Left ventricle myocardium inferior (tissue), 1 donor: Measurements from ENCODE around the gene AMHR2. TPM values are rescaled to one million over a fixed set of nuclear protein-coding genes. Genes with fewer than 3 reads are reported as not detected.

ENCODE experiments used
- DNase-seq: peaks from one replicate; pipeline ENCODE4 v3.0.0-alpha.2; 2020
- H3K27ac ChIP-seq: fragments of 200-600 bp; replicated peaks from 2 replicates; pipeline ENCODE4 v1.8.0; 2021
- H3K27me3 ChIP-seq: fragments of 200-600 bp; 2 replicates; pipeline ENCODE4 v1.8.0; 2021; ENCODE audit warnings: low read depth
- H3K36me3 ChIP-seq: fragments of 200-600 bp; 2 replicates; pipeline ENCODE4 v1.8.0; 2021
- H3K4me1 ChIP-seq: fragments of 200-600 bp; 2 replicates; pipeline ENCODE4 v1.8.0; 2021
- H3K4me3 ChIP-seq: fragments of 200-600 bp; 2 replicates; pipeline ENCODE4 v1.8.0; 2021; ENCODE audit warnings: mild to moderate bottlenecking, moderate library complexity
- H3K9me3 ChIP-seq: fragments of 200-600 bp; replicated peaks from 2 replicates; pipeline ENCODE4 v1.8.0; 2021
- intact Hi-C: fragments of 100-400 bp; cut with micrococcal nuclease; formaldehyde crosslinking; loops from one replicate; pipeline ENCODE4 v1.11.0; 2022
- total RNA-seq: library from RNA; stranded (reverse); fragmentation: NEBNext Ultra II Directional; extraction: Animal tissue kit (Norgen Biotek cat#: 25700); gene quantifications from one replicate; pipeline ENCODE4 v1.2.1, GENCODE V29; 2021
- TF ChIP-seq, protein P1 (sequence below): fragments of 200-600 bp; IDR thresholded peaks from 2 replicates; pipeline ENCODE4 v1.8.0; 2021; ENCODE audit warnings: antibody characterized with exemption, mild to moderate bottlenecking, borderline replicate concordance
- donor health status: DM: no; HTN: yes; CAD: no; lungs with severe emphysema.

The AMHR2 gene
- total RNA-seq, 1 donor from 2014 or later = 0.36 TPM

DNA sequence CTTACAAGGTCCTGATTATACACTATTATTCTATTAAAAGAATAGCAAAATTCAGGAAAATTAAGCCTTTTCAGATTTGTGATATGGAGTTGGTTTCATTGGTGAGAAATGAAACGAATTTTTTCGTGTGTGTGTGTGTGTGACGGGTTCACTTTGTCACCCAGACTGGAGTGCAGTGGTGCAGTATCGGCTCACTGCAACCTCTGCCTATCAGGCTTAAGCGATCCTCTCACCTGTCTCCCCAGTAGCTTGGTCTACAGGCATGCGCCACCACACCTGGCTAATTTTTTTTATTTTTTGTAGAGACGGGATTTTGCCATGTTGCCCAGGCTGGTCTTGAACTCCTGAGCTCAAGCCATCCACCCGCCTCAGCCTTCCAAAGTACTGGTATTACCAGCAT, 37.9 kb downstream of the AMHR2 start:
- peaks cover 89% of the 10 kb centered on the region for H3K4me1 ChIP-seq
- H3K4me3 ChIP-seq = peak overlapping the region; percentile 34
- H3K27me3 ChIP-seq = no peaks in the 10 kb centered on the region
- peak overlapping the region; percentile 69 for H3K27ac ChIP-seq
- no peak for DNase-seq
- H3K9me3 ChIP-seq = no peaks in the 10 kb centered on the region
- H3K36me3 ChIP-seq = peaks cover 100% of the 10 kb centered on the region
- TF ChIP-seq, protein P1, sequence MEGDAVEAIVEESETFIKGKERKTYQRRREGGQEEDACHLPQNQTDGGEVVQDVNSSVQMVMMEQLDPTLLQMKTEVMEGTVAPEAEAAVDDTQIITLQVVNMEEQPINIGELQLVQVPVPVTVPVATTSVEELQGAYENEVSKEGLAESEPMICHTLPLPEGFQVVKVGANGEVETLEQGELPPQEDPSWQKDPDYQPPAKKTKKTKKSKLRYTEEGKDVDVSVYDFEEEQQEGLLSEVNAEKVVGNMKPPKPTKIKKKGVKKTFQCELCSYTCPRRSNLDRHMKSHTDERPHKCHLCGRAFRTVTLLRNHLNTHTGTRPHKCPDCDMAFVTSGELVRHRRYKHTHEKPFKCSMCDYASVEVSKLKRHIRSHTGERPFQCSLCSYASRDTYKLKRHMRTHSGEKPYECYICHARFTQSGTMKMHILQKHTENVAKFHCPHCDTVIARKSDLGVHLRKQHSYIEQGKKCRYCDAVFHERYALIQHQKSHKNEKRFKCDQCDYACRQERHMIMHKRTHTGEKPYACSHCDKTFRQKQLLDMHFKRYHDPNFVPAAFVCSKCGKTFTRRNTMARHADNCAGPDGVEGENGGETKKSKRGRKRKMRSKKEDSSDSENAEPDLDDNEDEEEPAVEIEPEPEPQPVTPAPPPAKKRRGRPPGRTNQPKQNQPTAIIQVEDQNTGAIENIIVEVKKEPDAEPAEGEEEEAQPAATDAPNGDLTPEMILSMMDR = no peak
- intact Hi-C loops = no loop called here

DNA sequence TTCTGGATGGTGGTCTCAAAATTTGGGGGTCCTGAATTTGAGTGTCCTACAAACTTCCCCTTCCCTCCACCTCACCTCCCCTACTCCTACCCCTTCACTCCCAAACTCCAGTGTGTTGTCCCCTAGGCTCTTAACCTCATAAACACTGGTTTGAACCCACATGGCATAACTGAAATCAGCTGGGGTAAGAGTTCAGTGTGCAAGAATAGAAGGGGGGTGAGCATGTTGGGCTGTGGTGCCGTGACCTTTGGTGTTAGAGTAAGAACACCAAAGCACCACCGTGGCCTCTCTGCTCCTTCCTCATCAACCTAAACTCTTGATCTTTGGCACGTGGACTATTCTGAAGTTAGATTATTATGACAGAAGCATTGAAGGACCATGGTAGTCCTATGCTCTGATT, 39.3 kb downstream of the AMHR2 start:
- DNase-seq = no peak
- TF ChIP-seq, protein P1 = no peak
- Histone ChIP-seq H3K36me3 (peaks cover 100% of the 10 kb centered on the region), H3K27me3 (no peaks in the 10 kb centered on the region), H3K27ac (peak overlapping the region; percentile 69), H3K4me1 (peaks cover 95% of the 10 kb centered on the region), H3K9me3 (no peaks in the 10 kb centered on the region), H3K4me3 (no peak overlapping the region)
- intact Hi-C loops = no loop called here

DNA sequence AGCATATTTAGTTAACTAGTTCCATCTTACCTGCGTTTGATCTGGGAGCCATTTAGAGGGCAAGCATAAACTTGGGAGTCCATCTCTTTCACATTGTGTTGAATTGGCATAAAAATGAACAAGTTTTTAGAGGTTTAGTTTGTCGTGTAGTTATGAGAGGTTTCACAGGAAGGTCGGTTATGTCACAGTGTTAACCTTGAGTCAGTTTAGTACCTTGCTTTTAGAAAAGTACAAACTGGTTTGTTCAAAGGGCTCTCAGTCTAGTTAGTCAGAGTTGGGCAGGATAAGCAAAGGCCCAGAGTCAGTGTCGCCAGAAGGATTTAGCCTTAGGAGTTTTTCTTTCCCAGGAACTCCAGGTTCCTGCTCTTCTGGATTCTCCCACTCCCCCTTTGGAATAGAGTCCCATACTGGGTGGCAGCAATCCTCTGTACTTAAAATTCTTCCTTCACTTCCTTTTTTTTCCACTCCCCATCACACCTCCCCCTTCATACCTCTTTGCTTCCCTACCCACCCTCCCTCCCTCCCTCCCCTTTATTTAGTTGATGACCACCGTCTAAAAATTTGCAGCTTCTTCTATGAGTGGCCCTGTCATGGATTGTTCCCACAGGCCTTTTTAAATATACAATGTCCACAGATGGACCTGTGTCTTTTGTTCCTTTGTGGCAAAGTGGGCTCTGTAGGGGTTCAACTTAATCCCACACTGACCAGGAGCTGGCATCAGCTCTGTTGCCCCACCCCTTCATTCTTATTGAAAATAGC, 40.3 kb downstream of the AMHR2 start:
- H3K4me3 ChIP-seq = no peak overlapping the region
- no peaks in the 10 kb centered on the region for H3K9me3 ChIP-seq
- H3K4me1 ChIP-seq = peaks cover 98% of the 10 kb centered on the region
- H3K27me3 ChIP-seq = no peaks in the 10 kb centered on the region
- H3K27ac ChIP-seq = peak overlapping the region; percentile 69
- H3K36me3 ChIP-seq = peaks cover 100% of the 10 kb centered on the region
- TF ChIP-seq, protein P1 = no peak
- intact Hi-C loops = no loop called here
- no peak for DNase-seq

DNA sequence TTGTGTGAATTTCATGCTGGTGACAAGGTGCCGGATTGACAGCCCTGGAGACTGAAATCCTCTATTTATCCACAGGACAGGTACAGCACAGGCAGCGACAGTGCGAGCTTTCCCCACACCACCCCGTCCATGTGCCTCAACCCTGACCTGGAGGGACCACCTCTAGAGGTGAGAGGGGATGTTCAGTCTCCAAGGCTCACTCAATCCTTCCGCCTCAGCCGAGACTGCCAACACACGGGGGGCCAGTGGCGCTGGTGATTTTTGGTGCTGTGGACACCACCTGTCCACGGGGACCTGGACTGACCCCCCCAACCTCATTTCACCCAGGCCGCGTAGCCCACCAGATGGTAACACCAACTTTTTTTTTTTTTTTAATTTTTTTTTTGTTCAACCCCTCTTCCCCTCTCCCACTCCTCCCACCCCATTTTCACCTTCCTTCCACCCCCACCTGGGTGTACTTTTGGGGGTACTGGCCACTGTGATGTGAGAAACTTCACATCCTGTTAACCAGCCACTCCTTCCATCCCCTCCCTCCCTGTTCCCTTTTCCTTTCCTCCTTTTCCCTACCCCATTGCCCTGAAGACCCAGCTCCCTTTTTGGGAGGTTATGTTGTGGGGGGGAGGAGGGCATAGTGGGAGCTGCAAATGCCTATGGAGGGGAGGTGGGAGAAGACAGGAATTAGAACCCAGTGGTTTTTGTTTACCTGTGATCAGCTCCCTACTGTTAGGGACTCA, 41.2 kb downstream of the AMHR2 start:
- H3K4me1 ChIP-seq = peaks cover 98% of the 10 kb centered on the region
- H3K27ac ChIP-seq = peak overlapping the region; percentile 69
- peaks cover 100% of the 10 kb centered on the region for H3K36me3 ChIP-seq
- DNase-seq = no peak
- H3K9me3 ChIP-seq = no peaks in the 10 kb centered on the region
- H3K27me3 ChIP-seq = no peaks in the 10 kb centered on the region
- intact Hi-C loops = no loop called here
- H3K4me3 ChIP-seq = no peak overlapping the region
- TF ChIP-seq, protein P1 = no peak

DNA sequence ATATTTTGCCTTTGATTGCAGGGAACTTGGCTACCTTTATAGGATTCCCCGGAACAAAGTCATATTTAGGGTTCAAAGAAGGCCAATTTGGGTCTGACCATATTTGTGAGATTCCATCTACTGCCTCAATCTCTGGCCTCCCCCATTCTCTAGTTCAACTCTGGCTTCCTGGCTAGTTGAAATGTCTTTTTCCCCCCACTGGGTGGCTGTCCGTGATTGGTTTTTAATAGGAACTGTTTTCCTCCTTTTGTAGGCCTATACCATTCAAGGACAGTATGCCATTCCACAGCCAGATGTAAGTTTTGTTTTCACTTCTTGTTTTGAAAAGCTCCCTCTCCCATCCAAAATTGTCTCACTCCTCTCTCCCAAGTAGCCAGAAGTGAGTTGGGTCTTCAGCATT, 42.0 kb downstream of the AMHR2 start:
- peaks cover 100% of the 10 kb centered on the region for H3K36me3 ChIP-seq
- peak overlapping the region; percentile 69 for H3K27ac ChIP-seq
- TF ChIP-seq, protein P1 = no peak
- intact Hi-C loops = no loop called here
- H3K27me3 ChIP-seq = no peaks in the 10 kb centered on the region
- no peak for DNase-seq
- H3K4me3 ChIP-seq = no peak overlapping the region
- peaks cover 98% of the 10 kb centered on the region for H3K4me1 ChIP-seq
- H3K9me3 ChIP-seq = no peaks in the 10 kb centered on the region
